Right lung (tissue), 5 donors: ENCODE measurements around the gene BICRA. TPM values are rescaled to one million over a fixed set of nuclear protein-coding genes. Genes with fewer than 3 reads are reported as not detected.
"Not testable (repeated sequence)": the region's sequence is repeated elsewhere in the genome, so short reads cannot be mapped to it uniquely, and the experiment has no call there.

Experiments
- DNase-seq, 2 donors: peaks; one replicate each; pipeline ENCODE4 v3.0.0-alpha.2; 2013
- polyA plus RNA-seq, 5 donors: library from polyadenylated mRNA; unstranded; fragments of 120-200 nt; gene quantifications; one replicate each; pipeline versions ENCODE4 v1.2.1 to v1.2.3, GENCODE V29; 2013; ENCODE audit warnings: inconsistent platforms in 1 of 5, low replicate concordance in 1 of 5; ENCODE audit not compliant: insufficient read length in 5 of 5, insufficient read depth in 1 of 5

BICRA gene
- polyA plus RNA-seq, 5 donors, result 11.7 to 17.2 (median 15.6) TPM

DNA sequence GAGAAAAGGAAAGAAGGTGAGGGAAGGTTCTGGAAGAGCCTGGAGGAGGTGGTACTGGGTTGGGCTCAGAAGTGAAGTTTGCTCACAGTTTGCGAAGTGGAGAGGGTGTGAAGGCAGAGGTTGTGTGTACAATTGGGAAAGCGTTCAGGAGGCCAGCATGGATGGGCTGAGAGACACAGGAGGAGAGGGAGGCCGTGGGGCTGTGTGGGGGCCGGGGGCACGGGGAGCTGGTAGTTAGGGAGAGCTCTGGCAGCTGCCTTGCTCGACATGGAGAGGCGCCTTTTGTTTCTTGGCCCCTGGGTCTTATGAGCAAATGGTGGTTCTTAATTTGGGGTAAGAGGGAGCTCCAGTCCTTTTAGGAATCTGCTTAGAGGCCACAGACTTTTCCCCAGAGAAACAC, 16.7 kb downstream of the BICRA start:
- DNase-seq, result no peak

DNA sequence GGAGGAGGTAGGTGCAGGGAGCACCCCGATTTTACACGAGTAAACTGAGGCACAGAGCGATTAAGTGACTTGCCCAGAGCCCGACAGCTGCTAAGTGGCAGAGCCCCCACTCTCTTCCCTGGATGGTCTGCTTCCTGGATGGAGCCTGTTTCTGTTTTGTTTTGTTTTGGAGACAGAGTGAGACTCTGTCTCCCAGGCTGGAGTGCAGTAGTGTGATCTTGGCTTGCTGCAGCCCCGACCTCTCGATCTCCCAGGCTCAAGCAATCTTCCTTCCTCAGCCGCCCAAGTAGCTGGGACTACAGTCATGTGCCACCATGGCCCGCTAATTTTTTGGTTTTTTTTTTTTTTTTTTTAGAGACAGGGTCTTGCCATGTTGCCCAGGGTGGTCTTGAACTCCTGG, 17.3 kb downstream of the BICRA start:
- no peak for DNase-seq

DNA sequence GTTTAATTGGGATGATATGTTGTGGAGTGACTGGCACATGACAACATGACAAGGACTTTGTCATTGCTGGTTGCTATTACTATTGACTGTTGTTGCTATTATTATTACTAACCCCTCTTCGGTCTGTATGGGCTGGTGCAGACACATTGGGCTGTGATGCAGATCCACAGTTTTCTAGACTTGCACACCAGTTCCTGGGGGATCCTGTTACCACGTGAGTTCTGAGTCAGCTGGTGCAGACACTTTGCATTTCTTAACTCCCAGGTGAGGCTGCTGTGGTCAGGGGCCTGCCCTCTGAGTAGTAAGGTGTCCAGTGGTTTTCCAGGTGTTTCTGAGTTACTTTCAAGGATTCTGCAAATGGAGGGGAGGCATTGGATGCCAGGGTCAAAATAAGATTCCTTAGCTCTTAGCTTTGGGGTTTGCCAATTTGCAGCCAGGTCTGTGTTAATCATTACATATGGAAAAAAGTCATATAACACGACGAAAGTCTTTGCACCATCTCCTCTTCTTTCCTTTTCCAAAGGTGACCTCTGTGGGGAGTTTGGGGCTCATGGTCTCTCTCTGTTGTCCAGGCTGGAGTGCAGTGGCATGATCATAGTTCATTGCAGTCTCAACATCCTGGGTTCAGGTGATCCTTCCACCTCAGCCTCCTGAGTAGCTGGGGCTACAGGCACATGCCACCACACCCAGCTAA, 19.3 kb downstream of the BICRA start:
- DNase-seq, result no peak

DNA sequence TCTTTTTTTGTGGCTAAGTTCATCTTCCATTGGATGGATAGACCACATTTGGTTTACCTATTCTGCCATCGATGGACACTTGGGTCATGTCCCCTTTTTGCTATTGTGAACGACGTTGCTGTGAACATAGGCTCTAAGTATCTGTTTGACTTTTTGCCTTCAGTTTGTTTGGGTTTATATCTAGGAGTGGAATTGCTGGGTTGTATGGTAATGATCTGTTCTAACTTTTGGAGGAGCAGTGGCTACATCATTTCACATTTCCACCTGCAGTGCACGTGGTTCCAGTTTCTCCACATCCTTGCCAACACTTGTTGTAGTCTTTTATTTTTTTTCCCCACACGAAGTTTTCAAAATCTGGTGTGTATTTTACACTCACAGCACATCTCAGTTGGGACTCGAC, 21.7 kb downstream of the BICRA start:
- no peak for DNase-seq

GRCh38 chr19:47631681-47632446, 22.9 kb downstream of the BICRA start:
- no peak for DNase-seq

GRCh38 chr19:47633517-47633916, 24.6 kb downstream of the BICRA start:
- no peak for DNase-seq

- DNase-seq, result no peak
These were observed 25.1 kb downstream of the BICRA start for GRCh38 chr19:47633996-47634395.

DNA sequence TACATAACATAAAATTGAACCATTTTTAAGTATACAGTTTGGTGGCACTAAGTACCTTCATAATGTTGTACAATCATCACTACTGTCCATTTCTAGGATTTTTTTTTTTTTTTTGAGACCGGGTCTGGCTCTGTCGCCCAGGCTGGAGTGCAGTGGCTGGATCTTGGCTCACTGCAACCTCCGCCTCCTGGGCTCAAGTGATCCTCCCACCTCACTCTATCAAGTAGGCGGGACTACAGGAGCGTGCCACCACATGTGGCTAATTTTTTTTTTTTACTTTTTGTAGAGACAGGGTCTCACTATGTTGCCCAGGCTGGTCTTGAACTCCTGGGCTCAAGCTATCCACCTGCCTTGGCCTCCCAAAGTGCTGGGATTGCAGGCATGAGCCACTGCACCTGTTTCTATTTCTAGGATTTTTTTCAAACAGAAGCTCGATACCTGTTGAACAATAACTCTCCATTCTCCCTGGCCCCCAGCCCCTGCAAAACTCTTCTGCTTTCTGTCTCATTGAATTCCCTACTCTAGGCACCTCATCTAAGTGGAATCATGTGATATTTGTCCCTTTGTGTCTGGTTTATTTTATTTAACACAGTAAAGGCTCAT, 26.3 kb downstream of the BICRA start:
- not testable (repeated sequence) for DNase-seq

- no peak for DNase-seq
These were observed 28.6 kb downstream of the BICRA start for GRCh38 chr19:47637550-47637949.

GRCh38 chr19:47641891-47642485, 33.1 kb downstream of the BICRA start:
- DNase-seq, result no peak

GRCh38 chr19:47643281-47643680, 34.3 kb downstream of the BICRA start:
- DNase-seq, result no peak

- DNase-seq, result no peak
These were observed 35.3 kb downstream of the BICRA start for GRCh38 chr19:47644199-47644598.

GRCh38 chr19:47644743-47645482, 36.0 kb downstream of the BICRA start:
- no peak for DNase-seq

GRCh38 chr19:47646924-47647323, 38.0 kb downstream of the BICRA start:
- DNase-seq, result no peak

DNA sequence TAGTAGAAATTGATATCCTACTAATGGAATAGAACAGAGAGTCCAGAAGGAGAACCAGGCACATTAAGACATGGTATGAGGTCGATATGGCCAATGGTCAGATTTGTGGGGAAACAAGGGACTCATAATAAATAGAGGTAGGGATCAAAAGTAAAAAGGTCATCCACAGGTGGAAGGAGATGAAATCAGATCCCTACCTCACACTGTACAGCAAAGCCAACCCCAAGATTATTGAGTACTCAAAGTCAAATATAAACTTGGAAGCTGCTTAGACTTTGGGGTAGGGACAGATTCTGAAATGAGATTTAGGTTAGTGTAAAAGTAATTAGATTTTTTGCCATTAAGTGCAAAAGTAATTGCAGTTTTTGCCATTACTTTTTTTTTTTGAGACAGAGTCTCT, 40.7 kb downstream of the BICRA start:
- no peak for DNase-seq

DNA sequence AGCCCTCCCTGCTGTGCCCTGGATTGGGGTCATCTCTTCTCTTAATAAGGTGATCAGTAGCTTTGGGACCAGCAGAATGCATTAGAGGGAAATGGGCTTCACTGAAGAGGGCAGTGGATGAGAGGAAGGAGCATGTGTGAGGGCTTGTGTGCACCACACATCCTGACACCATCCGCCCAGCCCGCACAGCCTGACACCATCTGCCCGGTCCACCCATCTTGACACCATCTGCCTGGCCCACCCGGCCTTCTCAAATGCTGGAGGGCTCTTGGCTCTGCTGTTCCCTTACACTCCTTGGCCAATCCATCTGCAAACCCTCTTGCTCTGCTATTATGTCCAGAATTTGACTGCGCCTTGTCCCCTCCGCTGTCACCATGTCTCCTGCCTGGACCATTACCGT, 41.8 kb downstream of the BICRA start:
- DNase-seq, result no peak

DNA sequence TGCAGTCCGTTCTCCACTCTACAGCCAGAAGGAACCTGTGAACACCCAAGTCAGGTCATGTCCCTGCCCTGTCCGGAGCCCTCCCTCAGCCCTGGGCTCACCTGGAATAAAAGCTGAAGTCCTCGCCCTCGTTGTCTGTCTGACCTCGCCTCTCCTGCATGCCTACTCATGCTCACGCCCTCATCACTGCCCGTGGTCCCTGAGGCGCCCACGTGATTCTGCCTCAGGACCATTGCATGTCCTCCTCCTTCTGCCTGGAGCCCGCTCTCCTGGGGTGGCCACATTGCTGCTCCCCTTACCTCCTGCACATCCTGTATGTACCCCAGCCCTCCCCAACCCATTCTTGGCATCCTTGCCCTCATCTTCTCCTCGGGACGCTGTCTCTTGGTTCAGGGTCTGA, 42.2 kb downstream of the BICRA start:
- DNase-seq, result no peak

- DNase-seq, result no peak
These were observed 42.8 kb downstream of the BICRA start for GRCh38 chr19:47651691-47652090.

DNA sequence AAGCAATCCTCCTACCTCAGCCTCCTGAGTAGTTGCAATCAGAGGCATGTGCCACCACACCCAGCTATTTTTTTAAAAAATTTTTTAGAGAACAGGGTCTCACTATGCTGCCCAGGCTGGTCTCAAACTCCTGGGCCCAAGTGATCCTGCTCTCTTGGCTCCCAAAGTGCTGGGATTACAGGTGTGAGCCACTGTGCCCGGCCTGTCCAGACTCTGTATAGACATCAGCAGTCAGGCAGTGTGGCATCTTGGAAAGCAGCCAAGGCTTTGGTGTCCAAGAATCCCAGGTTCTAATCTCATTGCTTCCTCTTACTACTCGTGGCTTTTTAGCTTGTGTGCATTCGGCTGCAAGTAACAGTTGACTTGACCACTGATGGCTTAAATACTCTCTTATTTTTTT, 43.4 kb downstream of the BICRA start:
- no peak for DNase-seq

DNA sequence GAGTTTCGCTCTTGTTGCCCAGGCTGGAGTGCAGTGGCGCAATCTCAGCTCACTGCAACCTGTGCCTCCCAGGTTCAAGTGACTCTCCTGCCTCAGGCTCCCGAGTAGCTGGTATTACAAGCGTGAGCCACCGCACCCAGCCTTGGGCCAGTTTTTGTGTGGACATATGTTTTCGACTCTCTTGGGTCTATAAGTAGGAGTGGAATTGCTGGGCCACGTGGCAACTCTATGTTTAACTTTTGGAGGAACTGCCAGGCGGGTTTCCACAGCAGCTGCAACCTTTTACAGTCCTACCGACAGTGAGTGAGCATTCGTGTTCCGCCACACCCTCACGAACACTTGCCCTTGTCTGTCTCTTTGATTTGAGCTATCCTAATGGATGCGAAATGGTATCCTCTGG, 44.9 kb downstream of the BICRA start:
- DNase-seq, result no peak

DNA sequence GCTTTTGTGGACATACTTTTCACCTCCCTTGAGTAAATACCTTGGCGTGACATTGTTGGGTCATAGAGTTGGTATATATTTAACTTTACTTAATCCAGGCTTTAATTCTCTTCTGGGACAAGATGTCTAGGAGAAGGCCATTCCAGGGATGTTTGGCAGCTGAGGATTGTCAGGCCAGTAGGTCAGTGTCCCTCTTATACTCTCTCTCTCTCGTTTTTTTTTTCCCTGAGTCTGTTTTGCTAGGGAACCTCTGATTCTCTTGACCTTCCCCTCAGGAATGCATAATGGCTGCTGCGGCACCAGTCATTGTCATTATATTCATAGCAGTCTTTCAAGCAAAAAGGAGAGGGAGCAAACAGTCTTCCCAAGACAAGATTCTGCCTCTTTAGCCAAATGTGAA, 48.8 kb downstream of the BICRA start:
- DNase-seq, result no peak
